Cardiac fibroblast (primary cell): ENCODE data around the gene CREB3L4.
A peak's percentile ranks its signal among the peaks of the same experiment; 100 is the strongest.

Experiments
- DNase-seq, 2 donors: peaks; one replicate each; pipeline versions ENCODE4 v3.0.0 to v3.0.0-alpha.2; 2010; ENCODE audit warnings: low read depth in 2 of 2
- H3K4me3 ChIP-seq, 2 donors: replicated peaks in 1 of 2; 1 replicate in 1 of 2; 2 replicates in 1 of 2; pipeline ENCODE4 v1.5.1; 2011; ENCODE audit warnings: low read depth in 2 of 2, low read length in 2 of 2, mild to moderate bottlenecking in 2 of 2, moderate library complexity in 1 of 2
- TF ChIP-seq, protein P1 (sequence below): IDR thresholded peaks from one replicate; pipeline ENCODE4 v1.5.1; 2011; ENCODE audit warnings: low read depth, mild to moderate bottlenecking, low read length, inconsistent platforms

Gene CREB3L4

DNA sequence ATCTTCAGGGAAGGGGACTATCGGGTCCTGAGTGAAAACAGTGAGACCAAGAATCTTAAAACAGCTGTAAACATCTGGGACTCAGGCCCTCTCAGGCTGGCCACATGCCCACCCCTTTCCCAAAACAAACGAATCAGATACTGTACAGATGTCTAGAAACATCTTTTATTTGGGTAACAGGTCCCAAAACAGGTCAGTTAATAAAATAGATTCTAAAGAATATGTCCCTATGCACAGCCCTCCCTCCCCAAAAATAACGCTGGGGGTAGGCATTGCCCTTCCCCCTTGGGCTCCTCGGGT lies 8.8 kb upstream of the CREB3L4 start:
- TF ChIP-seq, protein P1, sequence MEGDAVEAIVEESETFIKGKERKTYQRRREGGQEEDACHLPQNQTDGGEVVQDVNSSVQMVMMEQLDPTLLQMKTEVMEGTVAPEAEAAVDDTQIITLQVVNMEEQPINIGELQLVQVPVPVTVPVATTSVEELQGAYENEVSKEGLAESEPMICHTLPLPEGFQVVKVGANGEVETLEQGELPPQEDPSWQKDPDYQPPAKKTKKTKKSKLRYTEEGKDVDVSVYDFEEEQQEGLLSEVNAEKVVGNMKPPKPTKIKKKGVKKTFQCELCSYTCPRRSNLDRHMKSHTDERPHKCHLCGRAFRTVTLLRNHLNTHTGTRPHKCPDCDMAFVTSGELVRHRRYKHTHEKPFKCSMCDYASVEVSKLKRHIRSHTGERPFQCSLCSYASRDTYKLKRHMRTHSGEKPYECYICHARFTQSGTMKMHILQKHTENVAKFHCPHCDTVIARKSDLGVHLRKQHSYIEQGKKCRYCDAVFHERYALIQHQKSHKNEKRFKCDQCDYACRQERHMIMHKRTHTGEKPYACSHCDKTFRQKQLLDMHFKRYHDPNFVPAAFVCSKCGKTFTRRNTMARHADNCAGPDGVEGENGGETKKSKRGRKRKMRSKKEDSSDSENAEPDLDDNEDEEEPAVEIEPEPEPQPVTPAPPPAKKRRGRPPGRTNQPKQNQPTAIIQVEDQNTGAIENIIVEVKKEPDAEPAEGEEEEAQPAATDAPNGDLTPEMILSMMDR = no peak
- DNase-seq = no peak
- H3K4me3 ChIP-seq = no peak overlapping the region

DNA sequence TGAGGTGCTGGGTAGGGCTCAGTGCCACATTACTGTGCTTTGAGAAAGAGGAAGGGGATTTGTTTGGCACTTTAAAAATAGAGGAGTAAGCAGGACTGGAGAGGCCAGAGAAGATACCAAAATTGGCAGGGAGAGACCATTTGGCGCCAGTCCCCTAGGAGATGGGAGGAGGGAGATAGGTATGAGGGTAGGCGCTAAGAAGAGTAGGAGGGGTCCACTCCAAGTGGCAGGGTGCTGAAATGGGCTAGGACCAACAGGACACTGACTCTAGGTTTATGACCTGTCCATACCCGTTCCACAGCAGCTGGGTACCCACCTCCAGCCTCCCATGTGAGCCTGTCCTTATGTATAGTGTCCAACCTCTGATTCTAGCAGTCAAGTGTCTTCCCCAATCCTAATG lies 8.2 kb upstream of the CREB3L4 start:
- DNase-seq = no peak
- TF ChIP-seq, protein P1 = no peak
- H3K4me3 ChIP-seq = no peak overlapping the region

DNA sequence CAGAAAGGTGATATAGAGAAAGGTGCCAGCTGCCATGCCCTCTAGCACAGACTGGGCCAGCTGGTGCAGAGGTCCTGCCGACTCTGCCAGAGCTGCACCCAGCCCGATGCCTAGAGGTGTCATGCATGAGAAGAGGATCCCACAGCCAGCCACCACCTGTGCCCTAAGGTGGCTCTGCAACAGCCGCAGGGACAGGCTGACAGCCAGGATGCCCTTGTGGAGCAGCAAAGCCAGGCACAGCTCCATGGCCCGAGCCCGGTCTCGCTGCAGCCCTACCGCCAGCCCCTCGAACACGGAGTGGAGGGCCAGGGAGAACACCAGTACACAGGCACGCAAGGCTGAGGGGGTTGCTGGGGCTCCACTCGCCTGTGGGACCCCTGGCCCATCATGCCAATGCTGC lies 7.5 kb upstream of the CREB3L4 start:
- no peak overlapping the region for H3K4me3 ChIP-seq
- no peak for DNase-seq
- TF ChIP-seq, protein P1 = no peak

DNA sequence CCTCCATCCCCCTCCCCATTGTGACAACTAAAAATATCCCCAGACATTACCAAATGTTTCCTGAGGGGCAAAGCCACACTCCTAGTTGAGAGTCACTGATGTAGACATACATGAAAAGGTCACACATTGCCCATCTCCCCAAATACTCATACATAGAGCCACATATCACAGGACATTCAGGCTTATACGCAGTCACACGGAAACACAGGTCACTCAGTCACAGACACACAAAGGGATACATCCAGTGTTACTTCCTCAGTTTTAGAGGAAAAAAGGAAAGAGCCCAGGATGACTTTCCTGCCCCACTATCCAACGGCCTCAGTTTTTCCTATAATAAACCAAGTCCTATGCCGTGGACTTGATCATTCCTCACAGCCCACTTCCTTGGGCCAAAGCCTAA lies 6.3 kb upstream of the CREB3L4 start:
- TF ChIP-seq, protein P1 = no peak
- H3K4me3 ChIP-seq = peak overlapping the region in 1 of 2 donors; percentile 83
- no peak for DNase-seq

DNA sequence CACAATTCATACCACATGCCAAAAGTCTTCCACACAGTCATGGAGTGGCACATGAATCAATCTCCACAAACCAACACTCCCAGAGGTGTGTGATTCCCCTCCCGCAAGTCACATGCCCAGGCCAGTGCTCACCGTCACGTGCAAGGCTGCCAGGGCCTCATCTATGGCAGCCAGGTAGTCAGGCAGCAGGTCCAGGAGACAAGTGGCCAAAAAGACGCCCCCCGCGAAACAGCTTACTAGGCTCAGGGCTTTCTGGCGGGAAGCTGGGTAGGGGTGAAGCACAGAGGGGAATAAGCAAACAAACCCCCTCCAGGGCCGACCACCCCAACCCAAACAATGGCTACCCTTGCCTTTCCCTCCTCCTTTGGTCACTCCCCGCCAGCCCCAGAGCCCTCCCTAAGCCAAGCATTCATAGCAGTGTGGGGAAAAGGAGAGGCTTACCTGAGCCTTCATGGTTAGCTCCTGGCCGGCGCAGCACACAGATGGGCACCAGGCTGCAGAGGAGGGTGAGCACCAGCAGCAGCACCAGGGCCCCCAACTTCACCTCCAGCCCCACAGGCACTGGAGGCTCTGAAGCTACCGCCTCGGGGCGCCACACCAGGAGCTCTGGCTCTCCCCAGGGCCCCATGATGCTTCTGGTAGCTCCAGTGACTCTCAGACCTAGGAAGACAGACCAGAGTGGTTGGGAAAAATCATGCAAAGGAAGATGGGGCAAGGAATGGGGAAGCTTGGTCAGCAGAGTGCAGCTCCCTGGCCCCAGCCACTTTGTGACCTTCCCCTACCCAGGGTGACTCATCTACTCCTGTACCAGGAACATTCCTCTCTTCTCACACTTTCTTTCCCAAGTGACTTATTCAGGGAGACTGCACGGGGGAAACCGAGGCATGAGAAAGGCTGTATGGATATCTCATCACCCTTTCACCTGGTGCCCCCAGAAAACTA lies 5.3 kb upstream of the CREB3L4 start:
- DNase-seq = peak; percentile 58 to 75
- peak overlapping the region; percentile 81 to 83 for H3K4me3 ChIP-seq
- TF ChIP-seq, protein P1 = no peak

DNA sequence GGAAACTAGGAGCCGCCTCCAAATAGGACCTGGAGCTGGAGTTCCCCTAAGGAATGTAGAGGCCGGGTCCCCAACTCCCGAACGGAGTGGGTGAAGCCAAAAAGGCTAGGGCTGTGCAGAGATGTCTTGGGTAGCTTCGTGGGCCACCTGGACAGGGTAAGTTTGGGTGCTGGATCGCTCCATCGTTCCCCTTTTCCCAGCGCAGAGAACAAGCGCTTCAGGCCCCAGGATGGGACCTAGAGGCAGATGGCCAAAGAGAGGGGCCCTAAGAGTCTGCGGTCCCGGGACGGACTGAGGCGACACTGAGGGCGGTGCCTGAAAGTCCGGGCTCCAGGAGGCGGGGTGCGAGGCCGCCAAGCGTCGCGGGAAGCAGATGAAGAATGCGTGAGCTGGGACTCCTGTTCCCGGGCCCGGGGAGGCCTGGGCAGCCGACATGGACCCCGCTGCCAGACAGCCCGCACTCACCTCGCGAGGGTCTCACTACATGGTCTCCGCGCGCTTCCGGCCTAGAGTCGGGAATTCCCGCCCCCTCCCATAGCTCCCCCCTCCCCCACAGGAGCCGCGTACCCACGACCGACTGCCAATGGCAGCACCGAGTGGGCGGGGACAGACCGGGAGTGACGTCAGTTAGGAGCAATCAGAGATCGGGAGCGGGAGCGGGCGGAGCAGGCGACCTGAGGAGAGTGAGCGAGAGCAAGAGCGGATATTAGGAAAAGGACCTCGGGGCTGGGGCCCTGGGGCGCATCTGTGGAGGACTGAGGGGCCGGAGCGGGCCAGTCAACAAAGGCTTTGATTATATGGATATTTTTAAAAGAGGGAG lies 4.5 kb upstream of the CREB3L4 start, which contains the start of gene SLC39A1:
Gene SLC39A1, minus strand, starts transcription at position 508 of the 820 bp plus-strand sequence. CDS start 822 bp downstream, outside the sequence.
- peak within 1 kb of the TSS; percentile 81 to 83 for H3K4me3 ChIP-seq
- DNase-seq = peak; percentile 97
- TF ChIP-seq, protein P1 = no peak
